K562 (cell line): ENCODE data around the gene ZNF620. TPM values are rescaled to one million over a fixed set of nuclear protein-coding genes. Genes with fewer than 3 reads are reported as not detected.
A peak's percentile ranks its signal among the peaks of the same experiment; 100 is the strongest.

Source experiments
- BRD4 ChIP-seq: fragments of 200-600 bp; sonication (generic); IDR thresholded peaks from 2 replicates; pipeline ENCODE4 v1.6.1; 2017; ENCODE audit warnings: inconsistent platforms
- DDX20 ChIP-seq: fragments of 450-650 bp; IDR thresholded peaks from 2 replicates; pipeline ENCODE4 v1.6.1; 2016; ENCODE audit warnings: missing genetic modification characterization, low read depth, mild to moderate bottlenecking, missing compliant biosample characterization, moderate library complexity
- DMBX1 ChIP-seq: fragments of 250-450 bp; sonication (Bioruptor Pico); IDR thresholded peaks from 2 replicates; pipeline ENCODE4 v1.8.0; 2022; ENCODE audit warnings: inconsistent platforms, mild to moderate bottlenecking, moderate library complexity, borderline replicate concordance
- FOXK1 ChIP-seq: sonication (generic); formaldehyde crosslinking; IDR thresholded peaks from 2 replicates; pipeline ENCODE4 v1.8.0; 2022; ENCODE audit warnings: missing genetic modification reagents, mild to moderate bottlenecking, borderline replicate concordance
- GTF2F1 ChIP-seq: IDR thresholded peaks from 2 replicates; pipeline ENCODE4 v1.6.1; 2011; ENCODE audit warnings: low read depth, low read length, improper control_type of control experiment
- HDAC2 ChIP-seq: fragments of 450-650 bp; IDR thresholded peaks from 2 replicates; pipeline ENCODE4 v1.6.1; 2016; ENCODE audit warnings: mild to moderate bottlenecking
- MECOM ChIP-seq: fragments of 250-450 bp; sonication (Bioruptor Pico); IDR thresholded peaks from 2 replicates; pipeline ENCODE4 v1.8.0; 2022; ENCODE audit warnings: inconsistent platforms
- NCOA6 ChIP-seq: fragments of 450-650 bp; IDR thresholded peaks from 2 replicates; pipeline ENCODE4 v1.6.1; 2017; ENCODE audit warnings: mild to moderate bottlenecking
- TAF1 ChIP-seq: IDR thresholded peaks from 2 replicates; pipeline ENCODE4 v1.6.1; 2011; ENCODE audit warnings: mild to moderate bottlenecking, low read length, moderate library complexity; ENCODE audit not compliant: insufficient read depth, control insufficient read depth, severe bottlenecking; ENCODE audit errors: extremely low read depth
- ZBTB17 ChIP-seq: fragments of 450-650 bp; formaldehyde crosslinking; IDR thresholded peaks from 2 replicates; pipeline ENCODE4 v1.4.0; 2020; ENCODE audit warnings: mild to moderate bottlenecking
- ZFP36 ChIP-seq: fragments of 150-350 bp; IDR thresholded peaks from 2 replicates; pipeline ENCODE4 v1.6.1; 2018; ENCODE audit warnings: low read length, low read depth; ENCODE audit not compliant: partially characterized antibody
- ZNF316 ChIP-seq: fragments of 450-650 bp; IDR thresholded peaks from 2 replicates; pipeline ENCODE4 v1.6.1; 2016
- polyA plus RNA-seq, 8 experiments: library from polyadenylated mRNA; depleted of rRNA in 4 of 8; stranded (reverse) in 5 of 8; unstranded in 3 of 8; fragments of >200 nt; fragmentation: Nextera tagmentation in 2 of 8; fragmentation: Illumina TruSeq in 1 of 8; extraction: Ambion mirVana in 2 of 8; extraction: Trizol in 1 of 8; gene quantifications; 2 replicates each; pipeline versions ENCODE4 v1.2.1 to v1.2.3, GENCODE V29; 2011 to 2014; ENCODE audit warnings: inconsistent platforms in 1 of 8, missing spikeins in 1 of 8
- total RNA-seq, 7 experiments: library from RNA; depleted of rRNA in 6 of 7; stranded (reverse); fragments of >200 nt in 6 of 7; fragmentation: Illumina TruSeq in 2 of 7; extraction: Trizol in 2 of 7; gene quantifications; 2 replicates each; pipeline versions ENCODE4 v1.2.1 to v1.2.3, GENCODE V29; 2011 to 2021; ENCODE audit warnings: low replicate concordance in 1 of 7
- TF ChIP-seq, protein P1 (sequence below): sonication (generic); formaldehyde crosslinking; IDR thresholded peaks from 2 replicates; pipeline ENCODE4 v1.8.0; 2022; ENCODE audit warnings: mild to moderate bottlenecking, missing genetic modification reagents

ZNF620 gene
- total and polyA plus RNA-seq, 9 of the 15 experiments (the other 6 are each of a cell fraction or from before 2014, with no cell fraction given) = 1.2 to 5.5 (median 3.3) TPM

GRCh38 chr3:40456279-40456939 lies 49.4 kb upstream of the ZNF620 start (continued):
- TF ChIP-seq, protein P1, sequence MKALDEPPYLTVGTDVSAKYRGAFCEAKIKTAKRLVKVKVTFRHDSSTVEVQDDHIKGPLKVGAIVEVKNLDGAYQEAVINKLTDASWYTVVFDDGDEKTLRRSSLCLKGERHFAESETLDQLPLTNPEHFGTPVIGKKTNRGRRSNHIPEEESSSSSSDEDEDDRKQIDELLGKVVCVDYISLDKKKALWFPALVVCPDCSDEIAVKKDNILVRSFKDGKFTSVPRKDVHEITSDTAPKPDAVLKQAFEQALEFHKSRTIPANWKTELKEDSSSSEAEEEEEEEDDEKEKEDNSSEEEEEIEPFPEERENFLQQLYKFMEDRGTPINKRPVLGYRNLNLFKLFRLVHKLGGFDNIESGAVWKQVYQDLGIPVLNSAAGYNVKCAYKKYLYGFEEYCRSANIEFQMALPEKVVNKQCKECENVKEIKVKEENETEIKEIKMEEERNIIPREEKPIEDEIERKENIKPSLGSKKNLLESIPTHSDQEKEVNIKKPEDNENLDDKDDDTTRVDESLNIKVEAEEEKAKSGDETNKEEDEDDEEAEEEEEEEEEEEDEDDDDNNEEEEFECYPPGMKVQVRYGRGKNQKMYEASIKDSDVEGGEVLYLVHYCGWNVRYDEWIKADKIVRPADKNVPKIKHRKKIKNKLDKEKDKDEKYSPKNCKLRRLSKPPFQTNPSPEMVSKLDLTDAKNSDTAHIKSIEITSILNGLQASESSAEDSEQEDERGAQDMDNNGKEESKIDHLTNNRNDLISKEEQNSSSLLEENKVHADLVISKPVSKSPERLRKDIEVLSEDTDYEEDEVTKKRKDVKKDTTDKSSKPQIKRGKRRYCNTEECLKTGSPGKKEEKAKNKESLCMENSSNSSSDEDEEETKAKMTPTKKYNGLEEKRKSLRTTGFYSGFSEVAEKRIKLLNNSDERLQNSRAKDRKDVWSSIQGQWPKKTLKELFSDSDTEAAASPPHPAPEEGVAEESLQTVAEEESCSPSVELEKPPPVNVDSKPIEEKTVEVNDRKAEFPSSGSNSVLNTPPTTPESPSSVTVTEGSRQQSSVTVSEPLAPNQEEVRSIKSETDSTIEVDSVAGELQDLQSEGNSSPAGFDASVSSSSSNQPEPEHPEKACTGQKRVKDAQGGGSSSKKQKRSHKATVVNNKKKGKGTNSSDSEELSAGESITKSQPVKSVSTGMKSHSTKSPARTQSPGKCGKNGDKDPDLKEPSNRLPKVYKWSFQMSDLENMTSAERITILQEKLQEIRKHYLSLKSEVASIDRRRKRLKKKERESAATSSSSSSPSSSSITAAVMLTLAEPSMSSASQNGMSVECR (CRISPR knock-in tag) = no peak
- no peak for TF ChIP-seq DDX20 (tag)
- no peak for TF ChIP-seq ZFP36
- peak; percentile 52; the same call in 1 of the 2 replicates for TF ChIP-seq BRD4
- TF ChIP-seq TAF1 = no peak
- TF ChIP-seq ZBTB17 = no peak
- TF ChIP-seq MECOM = peak; percentile 64; the same call in 1 of the 2 replicates
- TF ChIP-seq HDAC2 = no peak
- no peak for TF ChIP-seq GTF2F1
- 0 out of 2 replicates have a peak, but pooled peaks have one; percentile 8 for TF ChIP-seq DMBX1 (CRISPR knock-in tag)
- no peak for TF ChIP-seq FOXK1 (CRISPR knock-in tag)
- peak; percentile 7; the same call in 1 of the 2 replicates for TF ChIP-seq ZNF316
- no peak for TF ChIP-seq NCOA6
